ENCODE results near the gene ERI3.
"Not testable (repeated sequence)": the region's sequence is repeated elsewhere in the genome, so short reads cannot be mapped to it uniquely, and the experiment has no call there.

ERI3 gene

DNA sequence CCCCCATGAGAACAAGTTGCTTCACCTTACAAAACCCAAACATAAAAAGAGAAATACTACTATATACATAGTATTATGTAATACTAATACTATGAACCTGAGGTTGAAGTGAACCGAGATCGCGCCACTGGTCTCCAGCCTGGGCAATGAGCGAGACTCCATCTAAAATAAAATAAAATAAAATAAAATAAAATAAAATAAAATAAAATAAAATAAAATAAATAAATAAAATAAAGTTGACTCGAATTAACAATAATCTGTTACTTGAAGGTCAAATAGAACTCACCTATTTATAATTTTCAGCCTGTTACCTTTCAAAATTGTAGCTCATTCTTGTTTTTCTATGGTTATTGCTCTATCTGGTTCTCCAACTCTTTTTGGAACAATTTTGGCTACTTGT is 148.5 kb downstream of the ERI3 start:
- not testable (repeated sequence) for DNase-seq (ENCODE audit: low read depth)

DNA sequence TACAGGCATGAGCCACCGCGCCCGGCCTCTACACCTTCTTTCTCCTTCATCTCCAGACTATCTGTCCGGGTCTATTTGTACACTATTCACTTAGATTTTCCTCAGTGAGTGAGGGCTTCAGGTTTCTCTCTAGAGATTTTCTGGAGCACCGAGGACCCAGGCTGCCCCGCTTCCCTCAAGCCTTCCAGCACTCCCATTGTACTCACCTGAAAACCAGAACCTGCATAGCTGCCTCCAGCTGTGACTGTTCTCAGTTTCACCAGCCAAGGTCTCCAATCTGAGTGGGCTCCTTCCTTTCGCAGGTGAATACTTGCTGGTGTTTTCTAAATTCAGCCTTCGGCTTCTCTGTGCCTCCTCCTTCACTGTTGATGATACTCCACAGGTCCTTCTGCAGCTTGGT is 154.7 kb downstream of the ERI3 start:
- DNase-seq (ENCODE audit: low read depth), result no peak

GRCh38 chr1:44174630-44175029 is 180.4 kb downstream of the ERI3 start:
- DNase-seq (ENCODE audit: low read depth), result no peak

All from activated T-cell treated with anti-CD3 and anti-CD28 coated beads for 24 hours (primary cell).